Measurements from ENCODE around the gene EPOP. TPM values are rescaled to one million over a fixed set of nuclear protein-coding genes. Genes with fewer than 3 reads are reported as not detected.

The EPOP gene
- polyA plus RNA-seq, 1 experiment = 0.17 TPM

- no peak overlapping the region for H3K27ac ChIP-seq (ENCODE audit: low read depth, low read length)
- no peaks in the 10 kb centered on the region for H3K27me3 ChIP-seq (ENCODE audit: control insufficient read depth, insufficient read depth, low read length)
- H3K4me3 ChIP-seq (ENCODE audit: low read depth, low read length) = no peak overlapping the region
- ChIA-PET POLR2A (no interaction called here), CTCF (interaction anchor here (1.0 kb wide), 1 partner anchor 16 kb away, joined by 3 read pairs; no protein-coding TSS in a partner anchor)
- no peak for TF ChIP-seq CTCF (IDR thresholded peaks at IDR 0.05; ENCODE audit: low read depth, low read length)
- no peak for DNase-seq (ENCODE audit: low read depth, low spot score)
- H3K9me3 ChIP-seq (ENCODE audit: control insufficient read depth, insufficient read depth, low read length) = no peaks in the 10 kb centered on the region
These were observed 44.7 kb upstream of the EPOP start for GRCh38 chr17:38719289-38719942.

GRCh38 chr17:38717139-38717745 lies 42.5 kb upstream of the EPOP start:
- no peak for DNase-seq (ENCODE audit: low read depth, low spot score)
- no peak overlapping the region for H3K4me3 ChIP-seq (ENCODE audit: low read depth, low read length)
- no peaks in the 10 kb centered on the region for H3K27me3 ChIP-seq (ENCODE audit: control insufficient read depth, insufficient read depth, low read length)
- ChIA-PET POLR2A (no interaction called here), CTCF (interaction anchor here (1.0 kb wide), 1 partner anchor 14 kb away, joined by 3 read pairs; no protein-coding TSS in a partner anchor)
- no peak overlapping the region for H3K27ac ChIP-seq (ENCODE audit: low read depth, low read length)
- H3K9me3 ChIP-seq (ENCODE audit: control insufficient read depth, insufficient read depth, low read length) = no peaks in the 10 kb centered on the region
- no peak for TF ChIP-seq CTCF (IDR thresholded peaks at IDR 0.05; ENCODE audit: low read depth, low read length)

- no peak overlapping the region for H3K4me3 ChIP-seq (ENCODE audit: low read depth, low read length)
- H3K9me3 ChIP-seq (ENCODE audit: control insufficient read depth, insufficient read depth, low read length) = no peaks in the 10 kb centered on the region
- no peak for DNase-seq (ENCODE audit: low read depth, low spot score)
- ChIA-PET CTCF (interaction anchor here (1.0 kb wide), 1 partner anchor 15 kb away, joined by 3 read pairs; no protein-coding TSS in a partner anchor), POLR2A (no interaction called here)
- no peaks in the 10 kb centered on the region for H3K27me3 ChIP-seq (ENCODE audit: control insufficient read depth, insufficient read depth, low read length)
- no peak for TF ChIP-seq CTCF (IDR thresholded peaks at IDR 0.05; ENCODE audit: low read depth, low read length)
- no peak overlapping the region for H3K27ac ChIP-seq (ENCODE audit: low read depth, low read length)
These were observed 41.7 kb upstream of the EPOP start for GRCh38 chr17:38716368-38717005.

- ChIA-PET CTCF (no interaction called here), POLR2A (no interaction called here)
- Histone ChIP-seq H3K27ac (ENCODE audit: low read depth, low read length) (no peak overlapping the region), H3K9me3 (ENCODE audit: control insufficient read depth, insufficient read depth, low read length) (no peaks in the 10 kb centered on the region), H3K27me3 (ENCODE audit: control insufficient read depth, insufficient read depth, low read length) (no peaks in the 10 kb centered on the region), H3K4me3 (ENCODE audit: low read depth, low read length) (no peak overlapping the region)
- no peak for DNase-seq (ENCODE audit: low read depth, low spot score)
- TF ChIP-seq CTCF (IDR thresholded peaks at IDR 0.05; ENCODE audit: low read depth, low read length) = no peak
These were observed 40.6 kb upstream of the EPOP start for GRCh38 chr17:38715216-38715943.
